HepG2 (cell line): ENCODE data around the gene LIPC. TPM values are rescaled to one million over a fixed set of nuclear protein-coding genes. Genes with fewer than 3 reads are reported as not detected.

Source experiments
- ATF7-NPFF ChIP-seq: sonication (generic); formaldehyde crosslinking; IDR thresholded peaks from 2 replicates; pipeline ENCODE4 v1.8.1; 2023; ENCODE audit warnings: mild to moderate bottlenecking, low read depth, missing genetic modification reagents, moderate library complexity
- GPN1 ChIP-seq: sonication (generic); formaldehyde crosslinking; IDR thresholded peaks from 2 replicates; pipeline ENCODE4 v1.5.1; 2020; ENCODE audit warnings: missing genetic modification reagents, borderline replicate concordance
- KDM1A ChIP-seq: IDR thresholded peaks from 2 replicates; pipeline ENCODE4 v1.6.1; 2016; ENCODE audit warnings: missing compliant biosample characterization
- TSC22D2 ChIP-seq: sonication (generic); formaldehyde crosslinking; IDR thresholded peaks from 2 replicates; pipeline ENCODE4 v1.5.1; 2020; ENCODE audit warnings: missing genetic modification reagents, mild to moderate bottlenecking, borderline replicate concordance
- ZNF850 ChIP-seq: sonication (generic); formaldehyde crosslinking; conservative IDR thresholded peaks from 2 replicates; pipeline ENCODE4 v1.9.0; 2021; ENCODE audit warnings: mild to moderate bottlenecking, missing genetic modification reagents
- polyA plus RNA-seq, 8 experiments: library from polyadenylated mRNA; depleted of rRNA in 3 of 8; stranded (reverse) in 7 of 8; unstranded in 1 of 8; fragments of >200 nt; fragmentation: Illumina TruSeq in 4 of 8; extraction: Trizol in 4 of 8; gene quantifications; 2 replicates each; pipeline versions ENCODE4 v1.2.1 to v1.2.3, GENCODE V29; 2011 to 2016; ENCODE audit warnings: low read depth in 4 of 8, missing spikeins in 1 of 8, mixed read lengths in 1 of 8; ENCODE audit not compliant: insufficient read depth in 1 of 8
- total RNA-seq, 5 experiments: library from RNA; depleted of rRNA; stranded (reverse); fragments of >200 nt; fragmentation: Illumina TruSeq; extraction: Trizol; gene quantifications; 2 replicates each; pipeline ENCODE4 v1.2.3, GENCODE V29; 2016; ENCODE audit warnings: low read depth in 1 of 5
- TF ChIP-seq, protein P1 (sequence below): sonication (generic); formaldehyde crosslinking; IDR thresholded peaks from 2 replicates; pipeline ENCODE4 v1.9.0; 2021; ENCODE audit warnings: missing genetic modification reagents, borderline replicate concordance
- TF ChIP-seq, protein P2 (sequence below): sonication (generic); formaldehyde crosslinking; conservative IDR thresholded peaks from 2 replicates; pipeline ENCODE4 v1.4.0; 2020; ENCODE audit warnings: mild to moderate bottlenecking, missing genetic modification reagents, moderate library complexity
- TF ChIP-seq, protein P3 (sequence below): IDR thresholded peaks from 2 replicates; pipeline ENCODE4 v1.6.1; 2016; ENCODE audit warnings: missing compliant biosample characterization, missing genetic modification reagents, borderline replicate concordance

Gene LIPC
- total and polyA plus RNA-seq, 2 of the 13 experiments (the other 11 are each of a cell fraction or from before 2014, with no cell fraction given) = 26.0 to 38.0 TPM

DNA sequence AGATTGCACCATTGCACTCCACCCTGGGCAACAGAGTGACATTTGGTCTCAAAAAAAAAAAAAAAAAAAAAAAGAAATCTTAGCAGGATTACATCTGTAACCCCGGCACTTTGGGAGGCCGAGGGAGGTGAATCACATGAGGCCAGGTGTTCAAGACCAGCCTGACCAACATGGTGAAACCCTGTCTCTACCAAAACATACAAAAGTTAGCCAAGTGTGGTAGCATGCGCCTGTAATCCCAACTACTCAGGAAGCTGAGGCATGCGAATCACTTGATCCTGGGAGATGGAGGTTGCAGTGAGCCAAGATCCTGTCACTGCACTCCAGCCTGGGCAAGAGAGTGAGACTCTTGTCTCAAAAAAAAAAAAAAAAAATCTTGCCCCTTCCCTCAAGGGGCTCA is 40.4 kb downstream of the LIPC start (continued):
- TF ChIP-seq GPN1 (CRISPR knock-in tag) (no peak), ATF7-NPFF (CRISPR knock-in tag) (no peak), KDM1A (CRISPR knock-in tag) (no peak), ZNF850 (CRISPR knock-in tag) (no peak), TSC22D2 (CRISPR knock-in tag) (no peak)
- TF ChIP-seq, protein P1, sequence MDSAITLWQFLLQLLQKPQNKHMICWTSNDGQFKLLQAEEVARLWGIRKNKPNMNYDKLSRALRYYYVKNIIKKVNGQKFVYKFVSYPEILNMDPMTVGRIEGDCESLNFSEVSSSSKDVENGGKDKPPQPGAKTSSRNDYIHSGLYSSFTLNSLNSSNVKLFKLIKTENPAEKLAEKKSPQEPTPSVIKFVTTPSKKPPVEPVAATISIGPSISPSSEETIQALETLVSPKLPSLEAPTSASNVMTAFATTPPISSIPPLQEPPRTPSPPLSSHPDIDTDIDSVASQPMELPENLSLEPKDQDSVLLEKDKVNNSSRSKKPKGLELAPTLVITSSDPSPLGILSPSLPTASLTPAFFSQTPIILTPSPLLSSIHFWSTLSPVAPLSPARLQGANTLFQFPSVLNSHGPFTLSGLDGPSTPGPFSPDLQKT = no peak
- TF ChIP-seq, protein P2, sequence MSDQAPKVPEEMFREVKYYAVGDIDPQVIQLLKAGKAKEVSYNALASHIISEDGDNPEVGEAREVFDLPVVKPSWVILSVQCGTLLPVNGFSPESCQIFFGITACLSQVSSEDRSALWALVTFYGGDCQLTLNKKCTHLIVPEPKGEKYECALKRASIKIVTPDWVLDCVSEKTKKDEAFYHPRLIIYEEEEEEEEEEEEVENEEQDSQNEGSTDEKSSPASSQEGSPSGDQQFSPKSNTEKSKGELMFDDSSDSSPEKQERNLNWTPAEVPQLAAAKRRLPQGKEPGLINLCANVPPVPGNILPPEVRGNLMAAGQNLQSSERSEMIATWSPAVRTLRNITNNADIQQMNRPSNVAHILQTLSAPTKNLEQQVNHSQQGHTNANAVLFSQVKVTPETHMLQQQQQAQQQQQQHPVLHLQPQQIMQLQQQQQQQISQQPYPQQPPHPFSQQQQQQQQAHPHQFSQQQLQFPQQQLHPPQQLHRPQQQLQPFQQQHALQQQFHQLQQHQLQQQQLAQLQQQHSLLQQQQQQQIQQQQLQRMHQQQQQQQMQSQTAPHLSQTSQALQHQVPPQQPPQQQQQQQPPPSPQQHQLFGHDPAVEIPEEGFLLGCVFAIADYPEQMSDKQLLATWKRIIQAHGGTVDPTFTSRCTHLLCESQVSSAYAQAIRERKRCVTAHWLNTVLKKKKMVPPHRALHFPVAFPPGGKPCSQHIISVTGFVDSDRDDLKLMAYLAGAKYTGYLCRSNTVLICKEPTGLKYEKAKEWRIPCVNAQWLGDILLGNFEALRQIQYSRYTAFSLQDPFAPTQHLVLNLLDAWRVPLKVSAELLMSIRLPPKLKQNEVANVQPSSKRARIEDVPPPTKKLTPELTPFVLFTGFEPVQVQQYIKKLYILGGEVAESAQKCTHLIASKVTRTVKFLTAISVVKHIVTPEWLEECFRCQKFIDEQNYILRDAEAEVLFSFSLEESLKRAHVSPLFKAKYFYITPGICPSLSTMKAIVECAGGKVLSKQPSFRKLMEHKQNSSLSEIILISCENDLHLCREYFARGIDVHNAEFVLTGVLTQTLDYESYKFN = no peak
- TF ChIP-seq, protein P3, sequence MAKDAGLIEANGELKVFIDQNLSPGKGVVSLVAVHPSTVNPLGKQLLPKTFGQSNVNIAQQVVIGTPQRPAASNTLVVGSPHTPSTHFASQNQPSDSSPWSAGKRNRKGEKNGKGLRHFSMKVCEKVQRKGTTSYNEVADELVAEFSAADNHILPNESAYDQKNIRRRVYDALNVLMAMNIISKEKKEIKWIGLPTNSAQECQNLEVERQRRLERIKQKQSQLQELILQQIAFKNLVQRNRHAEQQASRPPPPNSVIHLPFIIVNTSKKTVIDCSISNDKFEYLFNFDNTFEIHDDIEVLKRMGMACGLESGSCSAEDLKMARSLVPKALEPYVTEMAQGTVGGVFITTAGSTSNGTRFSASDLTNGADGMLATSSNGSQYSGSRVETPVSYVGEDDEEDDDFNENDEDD (CRISPR knock-in tag) = no peak
- TF ChIP-seq, all 625 proteins: peak for 0
